ENCODE measurements around the gene SLC6A4.

Gene SLC6A4

DNA sequence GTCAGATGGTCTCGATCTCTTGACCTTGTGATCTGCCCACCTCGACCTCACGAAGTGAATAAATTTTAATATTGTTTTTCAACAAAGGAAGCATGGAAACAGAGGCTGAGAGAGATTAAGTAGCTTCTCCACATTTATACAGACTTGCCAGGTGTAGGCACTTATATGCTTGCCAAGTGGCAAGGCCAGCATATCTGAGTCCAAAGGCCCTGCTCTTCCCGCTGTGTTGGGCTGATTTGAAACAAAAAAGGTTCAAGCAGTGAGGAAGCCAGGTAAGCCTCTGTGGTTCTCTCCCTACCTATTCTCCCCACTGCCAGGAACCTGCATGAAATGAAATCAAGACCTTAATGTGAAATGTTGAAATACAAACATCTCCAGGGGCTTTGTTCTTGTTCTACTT, 7.5 kb upstream of the SLC6A4 start:
- no peak overlapping the region for H3K27ac ChIP-seq
- ChIA-PET POLR2A (ENCODE audit: low non-redundant PET) (no interaction called here), CTCF (interaction anchor here (0.7 kb wide), 1 partner anchor 20 kb away, joined by 3 read pairs; no protein-coding TSS in a partner anchor)
- TF ChIP-seq, protein P1, sequence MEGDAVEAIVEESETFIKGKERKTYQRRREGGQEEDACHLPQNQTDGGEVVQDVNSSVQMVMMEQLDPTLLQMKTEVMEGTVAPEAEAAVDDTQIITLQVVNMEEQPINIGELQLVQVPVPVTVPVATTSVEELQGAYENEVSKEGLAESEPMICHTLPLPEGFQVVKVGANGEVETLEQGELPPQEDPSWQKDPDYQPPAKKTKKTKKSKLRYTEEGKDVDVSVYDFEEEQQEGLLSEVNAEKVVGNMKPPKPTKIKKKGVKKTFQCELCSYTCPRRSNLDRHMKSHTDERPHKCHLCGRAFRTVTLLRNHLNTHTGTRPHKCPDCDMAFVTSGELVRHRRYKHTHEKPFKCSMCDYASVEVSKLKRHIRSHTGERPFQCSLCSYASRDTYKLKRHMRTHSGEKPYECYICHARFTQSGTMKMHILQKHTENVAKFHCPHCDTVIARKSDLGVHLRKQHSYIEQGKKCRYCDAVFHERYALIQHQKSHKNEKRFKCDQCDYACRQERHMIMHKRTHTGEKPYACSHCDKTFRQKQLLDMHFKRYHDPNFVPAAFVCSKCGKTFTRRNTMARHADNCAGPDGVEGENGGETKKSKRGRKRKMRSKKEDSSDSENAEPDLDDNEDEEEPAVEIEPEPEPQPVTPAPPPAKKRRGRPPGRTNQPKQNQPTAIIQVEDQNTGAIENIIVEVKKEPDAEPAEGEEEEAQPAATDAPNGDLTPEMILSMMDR (conservative IDR thresholded peaks at IDR 0.05; ENCODE audit: low read depth) = no peak
- no peak for DNase-seq (ENCODE audit: low spot score)

DNA sequence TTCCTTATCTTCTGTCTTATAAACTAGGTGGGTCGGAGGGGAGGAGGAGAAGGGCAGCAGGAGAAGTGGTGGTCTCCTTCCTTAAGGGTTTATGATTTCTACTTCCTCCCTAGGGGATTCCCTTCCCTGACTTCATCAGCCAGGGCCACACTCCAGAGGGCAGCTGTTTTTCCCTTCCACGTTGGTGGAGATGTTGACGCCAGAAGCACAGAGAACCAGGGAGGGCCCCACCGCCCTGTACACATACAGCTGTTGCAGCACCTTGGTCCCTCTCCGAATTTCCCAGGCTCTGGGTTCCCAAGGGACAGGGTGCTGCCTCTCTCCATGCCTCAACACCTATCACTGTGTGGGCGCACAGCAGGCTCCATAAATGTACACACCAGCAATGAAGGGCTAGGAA, 5.6 kb upstream of the SLC6A4 start:
- ChIA-PET POLR2A (ENCODE audit: low non-redundant PET) (no interaction called here), CTCF (no interaction called here)
- H3K27ac ChIP-seq = no peak overlapping the region
- DNase-seq (ENCODE audit: low spot score) = no peak
- TF ChIP-seq, protein P1 (conservative IDR thresholded peaks at IDR 0.05; ENCODE audit: low read depth) = no peak

DNA sequence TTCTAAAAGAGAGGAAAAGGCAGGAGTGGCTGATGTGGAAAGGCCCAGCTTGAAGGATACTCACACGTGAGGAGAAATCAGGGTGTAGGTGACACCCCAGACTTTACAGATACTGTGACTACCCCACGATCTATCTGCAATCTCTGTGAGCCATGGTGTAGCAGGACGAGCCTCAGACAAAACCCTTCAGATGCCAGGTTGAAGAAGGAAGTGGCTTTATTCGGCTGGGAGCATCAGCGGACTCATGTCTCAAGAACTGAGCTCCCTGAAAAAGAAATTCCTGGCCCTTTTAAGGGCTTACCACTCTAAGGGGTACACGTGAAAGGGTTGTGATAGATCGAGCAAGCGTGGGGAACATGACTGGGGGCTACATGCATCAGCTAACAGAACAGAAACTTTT, 4.7 kb upstream of the SLC6A4 start:
- CTCF ChIA-PET = no interaction called here
- H3K27ac ChIP-seq = no peak overlapping the region
- POLR2A ChIA-PET (ENCODE audit: low non-redundant PET) = no interaction called here
- no peak for DNase-seq (ENCODE audit: low spot score)
- TF ChIP-seq, protein P1 (conservative IDR thresholded peaks at IDR 0.05; ENCODE audit: low read depth) = no peak

DNA sequence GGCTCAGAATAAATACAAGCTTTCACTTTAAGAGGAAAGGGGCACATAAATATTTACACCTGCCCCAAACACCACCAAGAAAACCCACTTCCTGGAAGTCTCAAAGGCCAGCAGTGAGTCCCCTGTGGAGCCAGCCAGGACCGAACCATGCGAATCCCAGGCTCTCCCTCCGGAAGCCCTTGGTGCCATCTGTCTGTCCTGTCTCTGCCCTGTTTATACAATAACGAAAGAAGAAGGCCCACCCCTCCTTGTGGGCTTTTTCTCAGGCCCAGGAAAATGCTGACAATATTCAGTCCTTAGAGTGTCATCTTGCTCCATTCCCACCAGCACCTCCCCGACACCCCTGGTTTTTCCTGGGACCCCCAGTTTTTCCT, 3.6 kb upstream of the SLC6A4 start:
- TF ChIP-seq, protein P1 (conservative IDR thresholded peaks at IDR 0.05; ENCODE audit: low read depth) = no peak
- ChIA-PET POLR2A (ENCODE audit: low non-redundant PET) (no interaction called here), CTCF (interaction anchor here (0.6 kb wide), 1 partner anchor 127 kb away, joined by 3 read pairs; no protein-coding TSS in a partner anchor)
- no peak for DNase-seq (ENCODE audit: low spot score)
- no peak overlapping the region for H3K27ac ChIP-seq

DNA sequence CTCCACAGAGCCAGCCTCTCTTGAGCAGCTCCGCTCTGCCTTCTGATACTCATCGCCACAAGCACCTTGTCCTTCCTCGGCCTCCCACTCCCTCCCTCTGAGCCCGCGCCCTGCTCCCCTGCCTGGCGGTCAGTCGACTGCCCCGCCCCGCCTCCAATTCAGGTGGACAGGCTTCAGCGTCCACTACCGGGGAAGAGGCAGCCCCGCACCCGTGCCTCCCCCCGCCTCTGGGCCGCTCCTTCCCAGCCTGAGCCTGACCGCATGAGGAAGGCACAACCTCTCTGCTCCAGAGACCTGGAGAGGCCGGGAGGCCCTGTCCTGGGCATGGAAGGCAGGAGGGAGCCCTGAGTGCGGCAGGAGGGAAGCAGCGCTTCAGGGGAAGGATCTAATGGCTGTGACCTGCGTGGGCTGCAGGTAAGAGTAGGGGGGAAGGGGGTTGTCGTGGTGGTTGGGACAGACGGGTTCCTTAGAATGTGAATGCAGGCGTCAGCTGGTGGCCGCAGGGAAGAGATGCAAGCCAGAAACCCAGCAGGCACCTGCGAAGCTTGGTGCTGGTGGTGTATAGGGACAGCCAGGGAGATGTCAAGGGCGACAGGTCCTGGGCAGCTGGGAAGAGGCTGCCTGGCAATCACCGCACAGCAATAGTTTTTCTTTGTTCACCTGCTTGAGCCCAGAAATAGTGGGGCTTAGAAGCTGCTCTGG, 3.0 kb upstream of the SLC6A4 start:
- H3K27ac ChIP-seq = no peak overlapping the region
- DNase-seq (ENCODE audit: low spot score) = no peak
- ChIA-PET POLR2A (ENCODE audit: low non-redundant PET) (no interaction called here), CTCF (interaction anchor here (0.6 to 2.9 kb wide), 4 partner anchors 17 to 126 kb away, joined by 3 to 13 read pairs (median 5); no protein-coding TSS in a partner anchor)
- TF ChIP-seq, protein P1 (conservative IDR thresholded peaks at IDR 0.05; ENCODE audit: low read depth) = no peak

DNA sequence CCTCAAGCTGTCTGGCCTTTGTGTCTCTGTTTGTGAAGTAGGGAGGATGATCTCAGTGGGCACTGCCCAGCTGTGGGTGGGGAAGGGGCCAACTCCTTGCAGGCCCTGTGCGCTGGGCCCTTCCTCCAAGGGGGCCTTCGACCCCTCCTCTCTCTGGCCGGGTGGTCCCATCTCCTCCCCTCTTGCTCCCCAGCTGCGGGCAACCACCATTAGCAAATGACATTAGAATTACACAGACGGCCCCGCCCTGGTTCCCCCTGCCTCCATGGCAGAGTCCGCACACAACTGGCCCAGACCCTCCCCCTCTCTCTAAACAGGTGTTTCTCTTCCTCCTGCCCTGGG, 2.5 kb upstream of the SLC6A4 start:
- DNase-seq (ENCODE audit: low spot score) = no peak
- no peak overlapping the region for H3K27ac ChIP-seq
- ChIA-PET POLR2A (ENCODE audit: low non-redundant PET) (no interaction called here), CTCF (interaction anchor here (0.6 to 2.9 kb wide), 3 partner anchors 18 to 114 kb away, joined by 4 to 13 read pairs (median 6); no protein-coding TSS in a partner anchor)
- TF ChIP-seq, protein P1 (conservative IDR thresholded peaks at IDR 0.05; ENCODE audit: low read depth) = no peak
